Activated CD8-positive, alpha-beta memory T cell treated with anti-CD3 and anti-CD28 coated beads, Interleukin-2, amount 10 ng/mL, durations not matched to agents 7 days and 5 days (primary cell): ENCODE measurements around the gene F9. TPM values are rescaled to one million over a fixed set of nuclear protein-coding genes. Genes with fewer than 3 reads are reported as not detected.
"Not testable (repeated sequence)": the region's sequence is repeated elsewhere in the genome, so short reads cannot be mapped to it uniquely, and the experiment has no call there.

ENCODE experiments used
- ATAC-seq: fragments of 150-1000 bp; cut with Tn5 transposase; one replicate; pipeline ENCODE4 v1.10.0; 2021; ENCODE audit warnings: moderate library complexity
- CTCF ChIA-PET: fragments of 350-600 bp; sonication (Branson Sonifier 250); formaldehyde crosslinking; loops from one replicate; lab custom pipeline; 2021; ENCODE audit warnings: antibody characterized with exemption; lab: Charles Lee
- DNase-seq: peaks from one replicate; pipeline ENCODE4 v3.0.0-alpha.2; 2020
- H3K27ac Mint-ChIP-seq: one replicate; pipeline ENCODE4 v1.8.0; 2021; ENCODE audit warnings: mild to moderate bottlenecking, mixed read lengths
- H3K27me3 Mint-ChIP-seq: one replicate; pipeline ENCODE4 v1.8.0; 2021; ENCODE audit warnings: mixed read lengths
- H3K36me3 Mint-ChIP-seq: one replicate; pipeline ENCODE4 v1.8.0; 2021; ENCODE audit warnings: mild to moderate bottlenecking, mixed read lengths
- H3K4me1 Mint-ChIP-seq: one replicate; pipeline ENCODE4 v1.8.0; 2021; ENCODE audit warnings: mixed read lengths
- H3K4me3 Mint-ChIP-seq: one replicate; pipeline ENCODE4 v1.8.0; 2021; ENCODE audit warnings: mild to moderate bottlenecking, moderate library complexity, mixed read lengths
- H3K9me3 Mint-ChIP-seq: one replicate; pipeline ENCODE4 v1.8.0; 2022; ENCODE audit warnings: low read depth, mixed read lengths
- total RNA-seq, 2 experiments: library from RNA; stranded (reverse); gene quantifications; one replicate each; pipeline ENCODE4 v1.2.3, GENCODE V29; 2021

The F9 gene
- total RNA-seq, result not detected

DNA sequence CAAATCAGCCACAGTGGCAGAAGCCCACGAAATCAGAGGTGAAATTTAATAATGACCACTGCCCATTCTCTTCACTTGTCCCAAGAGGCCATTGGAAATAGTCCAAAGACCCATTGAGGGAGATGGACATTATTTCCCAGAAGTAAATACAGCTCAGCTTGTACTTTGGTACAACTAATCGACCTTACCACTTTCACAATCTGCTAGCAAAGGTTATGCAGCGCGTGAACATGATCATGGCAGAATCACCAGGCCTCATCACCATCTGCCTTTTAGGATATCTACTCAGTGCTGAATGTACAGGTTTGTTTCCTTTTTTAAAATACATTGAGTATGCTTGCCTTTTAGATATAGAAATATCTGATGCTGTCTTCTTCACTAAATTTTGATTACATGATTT lies at the start of gene F9:
F9 (plus strand) TSS at position 190 of the 400 bp plus-strand sequence; CDS start at position 216, 26 bp downstream.
- Mint-ChIP-seq H3K27ac (no peak within 1 kb of the TSS), H3K4me1 (no peaks in the 10 kb centered on the region), H3K4me3 (no peak within 1 kb of the TSS), H3K36me3 (no peaks in the 10 kb centered on the region), H3K27me3 (no peaks in the 10 kb centered on the region), H3K9me3 (no peaks in the 10 kb centered on the region)
- CTCF ChIA-PET, result no interaction called here
- DNase-seq (no peak), ATAC-seq (no peak)

DNA sequence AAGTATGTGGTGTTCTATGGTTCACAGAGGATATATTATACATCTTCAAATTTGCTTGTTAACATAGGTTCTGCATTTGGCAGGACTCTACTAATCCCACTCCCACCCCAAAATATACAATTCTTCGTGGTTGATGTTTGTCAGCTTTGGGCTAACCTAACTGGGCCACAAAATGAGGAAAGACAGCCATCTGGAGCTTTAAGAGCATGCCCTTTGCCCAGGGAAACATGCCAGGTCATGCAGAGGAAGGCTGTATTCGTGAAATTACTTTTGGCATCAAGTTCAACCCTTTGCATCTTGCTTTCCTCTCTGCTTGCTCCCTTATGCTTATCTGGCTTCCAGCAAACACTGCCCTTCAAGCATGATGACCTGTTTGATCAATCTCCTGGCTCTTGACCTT lies 46.8 kb upstream of the F9 start:
- no peak overlapping the region for H3K27ac Mint-ChIP-seq
- no peak overlapping the region for H3K4me3 Mint-ChIP-seq
- DNase-seq (no peak), ATAC-seq (no peak)
- CTCF ChIA-PET, result no interaction called here
- H3K27me3 Mint-ChIP-seq, result no peaks in the 10 kb centered on the region
- no peaks in the 10 kb centered on the region for H3K4me1 Mint-ChIP-seq
- no peaks in the 10 kb centered on the region for H3K9me3 Mint-ChIP-seq
- H3K36me3 Mint-ChIP-seq, result no peaks in the 10 kb centered on the region

DNA sequence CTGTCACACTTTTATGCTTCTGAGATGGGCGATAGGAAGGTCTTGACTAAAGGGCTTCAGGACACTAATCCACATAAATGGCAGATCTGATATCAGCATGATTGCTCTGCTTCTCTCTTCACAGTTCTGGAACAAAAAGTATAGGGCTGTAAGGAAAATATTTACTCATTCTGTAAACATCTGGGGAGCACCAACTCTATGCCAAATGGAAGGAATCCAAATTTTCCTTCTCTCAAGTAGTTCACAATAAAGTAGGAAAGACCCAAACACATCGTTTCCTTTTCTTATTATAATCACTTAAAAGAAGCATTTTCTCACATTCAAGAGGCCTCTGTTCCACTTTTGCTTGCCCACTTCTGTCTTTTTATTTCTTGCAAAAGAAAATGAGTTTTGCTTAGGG lies 45.9 kb upstream of the F9 start:
- CTCF ChIA-PET, result no interaction called here
- Mint-ChIP-seq H3K27me3 (no peaks in the 10 kb centered on the region), H3K4me3 (no peak overlapping the region)

DNA sequence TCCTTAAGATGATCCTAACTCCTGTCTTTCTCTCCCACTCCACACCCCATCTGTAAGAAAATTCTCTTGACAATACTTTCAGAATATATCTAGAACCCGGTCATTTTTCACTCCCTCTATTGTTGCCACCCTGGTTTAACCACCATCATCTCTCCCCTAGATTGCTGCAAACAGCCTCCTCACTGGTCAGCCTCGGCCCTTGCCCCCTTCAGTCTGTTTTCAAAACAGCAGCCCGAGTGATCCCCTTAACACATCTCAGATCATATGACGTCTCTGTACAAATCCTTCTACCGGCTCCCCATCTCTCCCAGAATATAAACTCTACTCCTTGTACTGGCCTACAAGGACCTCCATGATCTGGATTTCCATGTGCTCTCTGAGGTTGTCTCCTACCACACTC lies 35.2 kb upstream of the F9 start:
- Mint-ChIP-seq H3K27ac (no peak overlapping the region), H3K9me3 (no peaks in the 10 kb centered on the region), H3K4me3 (no peak overlapping the region), H3K4me1 (no peaks in the 10 kb centered on the region), H3K36me3 (no peaks in the 10 kb centered on the region), H3K27me3 (no peaks in the 10 kb centered on the region)
- DNase-seq, result no peak
- no peak for ATAC-seq
- CTCF ChIA-PET, result no interaction called here

More for the DNA sequence above, 45.9 kb upstream of the F9 start:
- Mint-ChIP-seq H3K4me1 (no peaks in the 10 kb centered on the region), H3K36me3 (no peaks in the 10 kb centered on the region), H3K9me3 (no peaks in the 10 kb centered on the region), H3K27ac (no peak overlapping the region)
- ATAC-seq (no peak), DNase-seq (no peak)

DNA sequence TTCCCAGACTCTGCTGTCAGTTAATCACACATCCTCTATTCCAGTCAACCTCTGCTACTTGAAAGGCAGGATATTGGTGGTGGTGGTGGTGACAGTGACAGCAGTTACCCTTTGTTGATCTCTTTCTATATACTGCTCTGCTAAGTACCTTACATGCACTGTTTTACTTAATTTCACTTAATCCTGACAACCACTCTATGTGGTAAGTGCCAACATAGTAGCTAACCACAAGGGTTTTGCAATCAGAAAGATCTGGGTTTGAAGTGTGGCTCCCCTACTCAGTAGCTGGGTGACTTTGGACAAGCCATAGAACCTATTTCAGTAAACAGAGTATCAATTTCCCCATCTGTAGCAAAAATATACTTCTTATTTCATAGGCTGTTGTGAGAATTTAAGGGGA lies 24.2 kb upstream of the F9 start:
- CTCF ChIA-PET, result no interaction called here
- H3K27me3 Mint-ChIP-seq, result no peaks in the 10 kb centered on the region

DNA sequence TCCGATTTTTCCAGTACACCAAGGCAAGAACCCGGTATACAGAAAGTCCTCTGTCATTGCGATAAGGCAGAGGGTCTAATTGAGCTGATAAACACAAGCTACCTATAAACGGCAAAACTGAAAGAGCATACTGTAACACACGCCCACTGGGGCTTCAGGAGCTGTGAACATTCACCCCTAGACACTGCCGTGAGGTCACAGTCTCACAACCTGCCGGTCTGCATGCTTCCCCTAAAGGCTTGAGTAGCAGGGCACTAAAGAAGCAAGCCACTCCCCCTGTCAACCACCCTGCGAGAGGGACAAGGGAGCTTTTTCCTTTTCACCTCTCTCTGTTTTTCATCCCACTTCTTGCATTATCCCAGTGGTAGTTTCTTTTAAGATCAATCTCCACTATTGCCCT lies 22.4 kb upstream of the F9 start:
- ATAC-seq (no peak), DNase-seq (no peak)
- CTCF ChIA-PET, result no interaction called here
- Mint-ChIP-seq H3K27ac (no peak overlapping the region), H3K4me3 (no peak overlapping the region), H3K36me3 (no peaks in the 10 kb centered on the region), H3K4me1 (no peaks in the 10 kb centered on the region), H3K9me3 (no peaks in the 10 kb centered on the region), H3K27me3 (no peaks in the 10 kb centered on the region)

More for the DNA sequence above, 24.2 kb upstream of the F9 start:
- Mint-ChIP-seq H3K4me1 (no peaks in the 10 kb centered on the region), H3K9me3 (no peaks in the 10 kb centered on the region), H3K27ac (no peak overlapping the region), H3K36me3 (no peaks in the 10 kb centered on the region), H3K4me3 (no peak overlapping the region)
- ATAC-seq, result no peak
- no peak for DNase-seq

DNA sequence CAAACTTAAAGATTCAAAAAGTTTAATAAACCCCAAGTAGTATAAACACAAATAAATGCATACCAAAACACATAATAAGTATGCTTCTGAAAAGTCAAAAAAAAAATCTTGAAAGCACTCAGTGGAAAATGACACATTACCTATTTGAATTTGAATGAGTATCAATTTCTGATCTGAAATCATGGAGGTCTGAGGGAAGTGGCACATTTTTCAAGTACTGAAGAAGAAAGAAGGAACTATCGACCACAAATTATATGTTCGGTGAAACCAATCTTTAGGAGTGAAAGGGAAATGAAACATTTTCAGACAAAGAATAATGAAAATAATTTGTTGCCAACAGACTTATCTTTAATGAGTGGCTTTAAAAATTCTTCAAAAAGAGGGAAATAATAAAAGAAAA lies 12.1 kb upstream of the F9 start:
- no peaks in the 10 kb centered on the region for H3K27me3 Mint-ChIP-seq
- DNase-seq (no peak), ATAC-seq (no peak)
- H3K9me3 Mint-ChIP-seq, result no peaks in the 10 kb centered on the region
- H3K27ac Mint-ChIP-seq, result no peak overlapping the region
- CTCF ChIA-PET, result no interaction called here
- no peaks in the 10 kb centered on the region for H3K36me3 Mint-ChIP-seq
- H3K4me1 Mint-ChIP-seq, result no peaks in the 10 kb centered on the region
- H3K4me3 Mint-ChIP-seq, result no peak overlapping the region

DNA sequence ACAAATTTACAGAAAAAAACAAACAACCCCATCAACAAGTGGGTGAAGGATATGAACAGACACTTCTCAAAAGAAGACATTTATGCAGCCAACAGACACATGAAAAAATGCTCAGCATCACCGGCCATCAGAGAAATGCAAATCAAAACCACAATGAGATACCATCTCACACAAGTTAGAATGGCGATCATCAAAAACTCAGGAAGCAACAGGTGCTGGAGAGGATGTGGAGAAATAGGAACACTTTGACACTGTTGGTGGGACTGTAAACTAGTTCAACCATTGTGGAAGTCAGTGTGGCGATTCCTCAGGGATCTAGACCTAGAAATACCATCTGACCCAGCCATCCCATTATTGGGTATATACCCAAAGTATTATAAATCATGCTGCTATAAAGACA lies 1.7 kb upstream of the F9 start:
- H3K27ac Mint-ChIP-seq, ATAC-seq, H3K36me3 Mint-ChIP-seq, H3K27me3 Mint-ChIP-seq, H3K9me3 Mint-ChIP-seq, CTCF ChIA-PET, H3K4me3 Mint-ChIP-seq, DNase-seq, H3K4me1 Mint-ChIP-seq: not testable (repeated sequence)

DNA sequence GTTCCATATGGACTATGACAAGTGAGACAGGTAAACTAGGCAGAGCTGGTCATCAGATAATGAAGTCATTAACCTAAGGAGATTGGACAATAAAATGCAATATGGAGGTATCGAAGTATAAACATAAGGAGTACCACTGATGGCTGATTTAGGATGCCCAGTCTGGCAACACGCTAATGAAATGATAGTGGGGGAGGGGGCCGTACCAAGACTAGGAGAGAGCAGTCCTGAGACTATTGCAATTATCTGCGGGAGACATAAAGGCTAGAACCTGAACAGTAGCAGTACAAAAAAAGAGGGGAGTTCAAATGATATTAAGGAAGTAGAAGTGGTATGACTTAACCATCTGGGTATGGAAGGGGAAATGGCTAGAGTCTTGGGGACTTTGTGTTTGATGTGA lies 2.3 kb downstream of the F9 start:
- DNase-seq, result no peak
- Mint-ChIP-seq H3K9me3 (no peaks in the 10 kb centered on the region), H3K36me3 (no peaks in the 10 kb centered on the region), H3K4me3 (no peak overlapping the region), H3K27ac (no peak overlapping the region), H3K27me3 (no peaks in the 10 kb centered on the region), H3K4me1 (no peaks in the 10 kb centered on the region)
- ATAC-seq, result no peak
- CTCF ChIA-PET, result no interaction called here

DNA sequence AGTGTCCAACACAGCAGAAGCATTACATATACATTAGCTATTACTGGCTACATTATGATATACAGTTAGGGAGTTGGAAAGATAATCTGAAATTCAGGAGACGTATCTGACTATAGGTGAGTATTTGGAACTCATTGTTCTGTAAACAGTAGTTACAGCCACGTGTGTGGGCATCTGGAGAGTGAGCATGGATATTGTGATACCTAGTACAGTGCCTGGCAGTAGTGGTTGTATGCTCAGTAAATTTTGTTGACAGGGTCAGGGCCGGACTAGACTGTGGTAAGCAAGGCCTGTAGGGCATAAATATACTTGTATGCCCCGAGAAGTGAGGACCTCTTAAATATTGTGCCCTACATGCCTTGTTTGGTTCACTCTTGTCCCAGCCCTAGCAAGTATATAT lies 2.9 kb downstream of the F9 start:
- no peak overlapping the region for H3K27ac Mint-ChIP-seq
- no peak overlapping the region for H3K4me3 Mint-ChIP-seq
- no peak for ATAC-seq
- H3K27me3 Mint-ChIP-seq, result no peaks in the 10 kb centered on the region
- H3K4me1 Mint-ChIP-seq, result no peaks in the 10 kb centered on the region
- H3K9me3 Mint-ChIP-seq, result no peaks in the 10 kb centered on the region
- no peak for DNase-seq
- CTCF ChIA-PET, result no interaction called here
- no peaks in the 10 kb centered on the region for H3K36me3 Mint-ChIP-seq

DNA sequence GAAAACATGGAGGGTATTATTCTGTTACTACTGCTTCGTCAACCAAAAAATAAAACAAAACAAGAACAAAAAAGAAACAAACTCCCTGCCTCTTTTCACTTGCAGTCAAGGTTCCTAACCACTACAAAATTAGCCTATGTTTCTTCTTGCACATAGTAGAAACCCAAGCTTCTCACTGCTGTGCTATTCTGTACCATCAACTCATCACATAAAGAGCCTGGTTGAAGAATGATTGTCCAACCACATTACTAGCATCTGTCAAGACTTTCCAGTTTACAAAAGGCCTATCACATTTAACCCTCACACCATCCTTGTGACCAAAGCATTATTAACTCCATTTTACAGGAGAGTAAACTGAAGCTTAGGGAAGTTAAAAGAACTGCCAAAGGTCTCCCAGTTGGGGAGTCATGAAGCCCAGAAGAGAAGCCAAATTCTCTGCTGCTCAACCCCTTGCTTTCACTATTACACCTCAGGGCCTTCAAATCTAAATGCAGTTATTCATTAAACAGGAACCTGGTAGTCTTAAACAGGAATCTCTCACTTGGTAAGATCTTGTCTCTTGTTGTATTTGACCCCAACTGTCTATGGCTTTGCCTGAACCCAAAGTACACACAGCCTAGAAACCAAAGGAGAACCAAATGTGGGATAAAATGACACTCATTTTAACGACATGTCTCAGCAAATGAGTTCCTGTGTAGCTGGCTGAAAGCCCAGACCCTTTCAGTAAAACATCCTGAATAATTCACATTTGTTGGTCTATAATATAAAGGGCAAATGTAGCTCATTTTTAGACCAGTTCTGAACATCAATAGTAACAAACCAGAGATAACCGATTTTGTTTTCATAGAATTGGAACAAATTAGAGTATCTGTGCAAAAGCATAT lies 8.6 kb downstream of the F9 start:
- Mint-ChIP-seq H3K27me3 (peaks cover 3% of the 10 kb centered on the region), H3K36me3 (no peaks in the 10 kb centered on the region), H3K4me1 (no peaks in the 10 kb centered on the region), H3K4me3 (no peak overlapping the region), H3K9me3 (no peaks in the 10 kb centered on the region), H3K27ac (no peak overlapping the region)
- CTCF ChIA-PET, result no interaction called here
- no peak for ATAC-seq
- no peak for DNase-seq

DNA sequence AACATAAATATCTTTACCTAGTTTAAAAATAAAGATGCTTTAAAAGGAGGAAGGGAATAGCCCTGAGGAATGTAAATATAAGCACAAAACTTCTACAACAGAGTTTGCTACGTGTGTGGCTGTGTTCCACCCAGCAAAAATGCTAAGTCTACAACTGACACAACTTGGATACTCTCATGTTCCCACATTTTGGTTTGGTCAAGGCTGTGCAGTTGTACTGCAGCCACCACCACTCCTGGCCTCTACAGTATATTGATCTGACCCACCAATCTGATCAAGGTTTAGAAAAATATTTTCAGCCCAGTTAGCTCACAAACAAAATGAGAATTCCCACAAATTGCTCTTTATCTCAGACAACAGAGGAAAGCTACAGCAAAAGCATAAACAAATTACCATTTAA lies 12.1 kb downstream of the F9 start:
- Mint-ChIP-seq H3K4me1 (no peaks in the 10 kb centered on the region), H3K4me3 (no peak overlapping the region), H3K36me3 (no peaks in the 10 kb centered on the region), H3K27me3 (peaks cover 3% of the 10 kb centered on the region), H3K27ac (no peak overlapping the region), H3K9me3 (no peaks in the 10 kb centered on the region)
- CTCF ChIA-PET, result no interaction called here
- DNase-seq (no peak), ATAC-seq (no peak)

DNA sequence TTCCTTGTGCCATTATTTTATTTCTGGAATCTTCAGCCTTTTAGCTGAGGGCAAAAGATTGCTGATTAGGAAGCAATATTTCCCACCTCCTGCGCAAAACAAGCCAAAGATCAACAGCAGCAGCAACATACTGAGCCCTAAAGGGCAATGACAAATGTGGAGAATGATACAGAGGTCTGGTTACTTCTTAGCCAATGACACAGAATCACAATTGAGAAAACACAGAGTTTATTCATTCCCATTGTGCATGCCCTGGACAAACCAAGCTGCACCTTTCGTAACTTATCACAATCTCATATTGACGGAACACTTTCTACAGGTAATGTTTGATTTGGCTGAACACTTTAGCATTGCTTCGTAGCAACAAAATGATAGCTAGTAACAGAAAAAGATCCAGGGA lies 13.4 kb downstream of the F9 start:
- Mint-ChIP-seq H3K27me3 (peaks cover 3% of the 10 kb centered on the region), H3K9me3 (no peaks in the 10 kb centered on the region), H3K36me3 (no peaks in the 10 kb centered on the region), H3K4me3 (no peak overlapping the region), H3K27ac (no peak overlapping the region), H3K4me1 (no peaks in the 10 kb centered on the region)
- no peak for ATAC-seq
- CTCF ChIA-PET, result no interaction called here
- no peak for DNase-seq

DNA sequence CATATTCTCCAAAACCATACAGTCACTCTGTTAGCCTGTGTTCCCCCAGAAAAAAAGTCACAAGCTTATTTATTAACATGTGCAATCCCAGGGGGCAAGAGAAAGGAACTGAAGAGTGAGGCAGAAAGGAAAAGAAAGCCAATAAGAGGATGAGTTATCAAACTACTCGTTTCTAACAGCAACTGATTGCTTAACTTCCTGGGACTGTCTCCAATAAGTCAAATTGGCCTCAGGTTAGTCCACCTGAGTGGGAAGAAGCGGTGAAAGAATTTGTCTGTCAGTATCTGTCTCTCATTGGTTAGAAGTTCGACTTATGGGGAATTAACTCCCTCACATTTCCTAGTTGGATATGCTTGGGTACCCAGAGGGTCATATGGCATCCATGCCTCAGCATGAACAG lies 14.1 kb downstream of the F9 start:
- H3K4me3 Mint-ChIP-seq, result no peak overlapping the region
- no peaks in the 10 kb centered on the region for H3K4me1 Mint-ChIP-seq
- H3K9me3 Mint-ChIP-seq, result no peaks in the 10 kb centered on the region
- CTCF ChIA-PET, result no interaction called here
- no peak for DNase-seq
- ATAC-seq, result no peak
- no peaks in the 10 kb centered on the region for H3K36me3 Mint-ChIP-seq
- no peak overlapping the region for H3K27ac Mint-ChIP-seq
- peaks cover 3% of the 10 kb centered on the region for H3K27me3 Mint-ChIP-seq
